ENCODE data around the gene SLC5A2.
"Not testable (repeated sequence)": the region's sequence is repeated elsewhere in the genome, so short reads cannot be mapped to it uniquely, and the experiment has no call there.

SLC5A2 gene

GRCh38 chr16:31528523-31529107 is 45.7 kb downstream of the SLC5A2 start:
- DNase-seq (ENCODE audit: low read depth, low spot score) = no peak

- DNase-seq (ENCODE audit: low read depth, low spot score) = no peak
Observed at GRCh38 chr16:31529108-31529936, 46.4 kb downstream of the SLC5A2 start.

- no peak for DNase-seq (ENCODE audit: low read depth, low spot score)
Observed at GRCh38 chr16:31529937-31530312, 47.0 kb downstream of the SLC5A2 start.

- no peak for DNase-seq (ENCODE audit: low read depth, low spot score)
Observed at GRCh38 chr16:31530405-31530804, 47.5 kb downstream of the SLC5A2 start.

GRCh38 chr16:31531096-31531495 is 48.2 kb downstream of the SLC5A2 start:
- no peak for DNase-seq (ENCODE audit: low read depth, low spot score)

- DNase-seq (ENCODE audit: low read depth, low spot score) = no peak
Observed at GRCh38 chr16:31532120-31532519, 49.2 kb downstream of the SLC5A2 start.

- DNase-seq (ENCODE audit: low read depth, low spot score) = no peak
Observed at GRCh38 chr16:31532896-31533295, 50.0 kb downstream of the SLC5A2 start.

- no peak for DNase-seq (ENCODE audit: low read depth, low spot score)
Observed at GRCh38 chr16:31535737-31536136, 52.8 kb downstream of the SLC5A2 start.

- DNase-seq (ENCODE audit: low read depth, low spot score) = no peak
Observed at GRCh38 chr16:31536804-31537361, 54.0 kb downstream of the SLC5A2 start.

GRCh38 chr16:31537362-31538242 is 54.7 kb downstream of the SLC5A2 start:
- no peak for DNase-seq (ENCODE audit: low read depth, low spot score)

- DNase-seq (ENCODE audit: low read depth, low spot score) = not testable (repeated sequence)
Observed at GRCh38 chr16:31538243-31538598, 55.3 kb downstream of the SLC5A2 start.

- DNase-seq (ENCODE audit: low read depth, low spot score) = not testable (repeated sequence)
Observed at GRCh38 chr16:31539762-31540161, 56.8 kb downstream of the SLC5A2 start.

All from activated CD4-positive, CD25-positive, alpha-beta regulatory T cell treated with anti-CD3 and anti-CD28 coated beads, Interleukin-2, amount 50 U/mL, for 16 hours (primary cell).